ENCODE data around the gene STON2.
A peak's percentile ranks its signal among the peaks of the same experiment; 100 is the strongest.

Gene STON2

DNA sequence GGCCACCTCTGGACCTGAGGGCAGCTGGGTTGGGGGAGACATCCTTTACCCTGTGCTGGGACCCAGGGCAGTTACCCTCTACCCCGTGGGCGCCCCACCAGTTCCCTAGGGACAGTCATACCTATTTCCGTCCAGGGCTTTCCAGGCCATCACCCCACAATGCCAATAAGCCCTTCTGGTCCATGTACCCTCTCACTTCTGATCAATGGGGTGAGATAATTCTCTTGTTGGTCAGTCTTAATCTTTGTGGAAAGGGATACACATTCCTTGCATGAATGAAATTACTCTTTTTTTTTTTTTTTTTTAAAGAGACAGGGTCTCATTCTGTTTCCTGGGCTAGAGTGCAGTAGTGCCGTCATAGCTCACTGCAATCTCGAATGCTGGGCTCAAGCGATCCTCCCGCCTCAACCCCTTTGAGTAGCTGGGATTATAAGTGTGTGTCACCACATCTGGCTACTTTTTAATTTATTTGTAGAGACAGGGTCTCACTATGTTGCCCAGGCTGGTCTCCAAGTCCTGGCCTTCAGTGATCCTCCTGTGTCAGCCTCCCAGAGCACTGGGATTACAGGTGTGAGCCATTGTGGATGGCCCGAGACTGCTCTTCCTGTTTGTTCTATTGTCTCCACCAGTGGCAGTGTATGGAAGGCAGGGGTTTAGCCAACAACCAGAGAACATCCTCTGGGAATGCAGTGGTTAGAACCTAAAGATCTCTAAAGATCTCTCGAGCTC, 46.3 kb upstream of the STON2 start:
- Histone ChIP-seq H4K8ac (ENCODE audit: low read depth, low read length) (no peak overlapping the region), H3K4me1 (ENCODE audit: control insufficient read depth in 2 of 2, insufficient read depth in 1 of 2, low read depth in 1 of 2, low read length in 2 of 2) (peaks cover 10 to 14% of the 10 kb centered on the region in 2 donors), H3K18ac (ENCODE audit: low read length) (no peak overlapping the region), H3K9me3 (replicated peaks in 1 of 2; ENCODE audit: control insufficient read depth in 2 of 2, insufficient read depth in 1 of 2, low read depth in 1 of 2, low read length in 2 of 2) (peaks cover 2 to 3% of the 10 kb centered on the region in 2 donors), H2BK15ac (ENCODE audit: low read length) (no peak overlapping the region), H3K4ac (ENCODE audit: low read length) (no peak overlapping the region), H2AFZ (ENCODE audit: low read length) (no peak overlapping the region), H3K4me2 (ENCODE audit: insufficient read depth, low read length, poor library complexity, severe bottlenecking) (no peak overlapping the region), H3K36me3 (replicated peaks in 1 of 2; ENCODE audit: control insufficient read depth in 2 of 2, insufficient read depth in 2 of 2, low read length in 2 of 2) (no peaks in the 10 kb centered on the region), H2BK120ac (ENCODE audit: low read depth, low read length) (no peak overlapping the region), H3K23ac (ENCODE audit: low read depth, low read length, poor library complexity) (no peak overlapping the region), H3K4me3 (ENCODE audit: low read length in 2 of 2) (no peak overlapping the region), H4K91ac (ENCODE audit: low read depth, low read length, poor library complexity) (no peak overlapping the region), H3K14ac (ENCODE audit: low read length) (no peak overlapping the region), H2BK5ac (ENCODE audit: low read length) (no peak overlapping the region), H3K27ac (replicated peaks; ENCODE audit: low read length) (no peak overlapping the region), H3K27me3 (ENCODE audit: control insufficient read depth in 3 of 3, insufficient read depth in 3 of 3, low read depth in 1 of 3, low read length in 3 of 3) (no peaks in the 10 kb centered on the region), H2AK5ac (ENCODE audit: low read depth, low read length) (no peak overlapping the region), H3K9ac (ENCODE audit: low read depth, low read length, poor library complexity) (no peak overlapping the region), H3K79me1 (ENCODE audit: low read depth, low read length) (no peaks in the 10 kb centered on the region), H2BK12ac (ENCODE audit: low read length) (no peak overlapping the region)
- WGBS, 2 donors (ENCODE audit: extremely low coverage in 2 of 2, insufficient read length in 2 of 2, insufficient replicate concordance in 1 of 2) = no CpG with 5 or more reads among the region's 9 CpGs
- no peak for DNase-seq (ENCODE audit: low spot score)

- peaks cover 2 to 6% of the 10 kb centered on the region in 2 donors for H3K9me3 ChIP-seq (replicated peaks in 1 of 2; ENCODE audit: control insufficient read depth in 2 of 2, insufficient read depth in 1 of 2, low read depth in 1 of 2, low read length in 2 of 2)
- no peak overlapping the region for H3K4me2 ChIP-seq (ENCODE audit: insufficient read depth, low read length, poor library complexity, severe bottlenecking)
- H3K4me1 ChIP-seq (ENCODE audit: control insufficient read depth in 2 of 2, insufficient read depth in 1 of 2, low read depth in 1 of 2, low read length in 2 of 2) = peaks cover 0 to 2% of the 10 kb centered on the region in 2 donors
- no peaks in the 10 kb centered on the region for H3K79me1 ChIP-seq (ENCODE audit: low read depth, low read length)
- no peak overlapping the region for H3K23ac ChIP-seq (ENCODE audit: low read depth, low read length, poor library complexity)
- no peak overlapping the region for H3K18ac ChIP-seq (ENCODE audit: low read length)
- no peak overlapping the region for H4K8ac ChIP-seq (ENCODE audit: low read depth, low read length)
- no peak overlapping the region for H2AK5ac ChIP-seq (ENCODE audit: low read depth, low read length)
- no peak overlapping the region for H2BK12ac ChIP-seq (ENCODE audit: low read length)
- H4K91ac ChIP-seq (ENCODE audit: low read depth, low read length, poor library complexity) = no peak overlapping the region
- no peaks in the 10 kb centered on the region for H3K36me3 ChIP-seq (replicated peaks in 1 of 2; ENCODE audit: control insufficient read depth in 2 of 2, insufficient read depth in 2 of 2, low read length in 2 of 2)
- H3K27me3 ChIP-seq (ENCODE audit: control insufficient read depth in 3 of 3, insufficient read depth in 3 of 3, low read depth in 1 of 3, low read length in 3 of 3) = peaks cover 0 to 9% (median 0%) of the 10 kb centered on the region in 3 experiments
- H3K4ac ChIP-seq (ENCODE audit: low read length) = no peak overlapping the region
- no peak overlapping the region for H2BK15ac ChIP-seq (ENCODE audit: low read length)
- H3K9ac ChIP-seq (ENCODE audit: low read depth, low read length, poor library complexity) = no peak overlapping the region
- H2BK120ac ChIP-seq (ENCODE audit: low read depth, low read length) = no peak overlapping the region
- H3K27ac ChIP-seq (replicated peaks; ENCODE audit: low read length) = no peak overlapping the region
- no peak overlapping the region for H3K4me3 ChIP-seq (ENCODE audit: low read length in 2 of 2)
- H2BK5ac ChIP-seq (ENCODE audit: low read length) = no peak overlapping the region
- WGBS, 2 donors (ENCODE audit: extremely low coverage in 2 of 2, insufficient read length in 2 of 2, insufficient replicate concordance in 1 of 2) = no CpG with 5 or more reads among the region's 5 CpGs
- DNase-seq (ENCODE audit: low spot score) = no peak
- no peak overlapping the region for H2AFZ ChIP-seq (ENCODE audit: low read length)
- no peak overlapping the region for H3K14ac ChIP-seq (ENCODE audit: low read length)
These were observed 41.6 kb upstream of the STON2 start for GRCh38 chr14:81441626-81442134.

DNA sequence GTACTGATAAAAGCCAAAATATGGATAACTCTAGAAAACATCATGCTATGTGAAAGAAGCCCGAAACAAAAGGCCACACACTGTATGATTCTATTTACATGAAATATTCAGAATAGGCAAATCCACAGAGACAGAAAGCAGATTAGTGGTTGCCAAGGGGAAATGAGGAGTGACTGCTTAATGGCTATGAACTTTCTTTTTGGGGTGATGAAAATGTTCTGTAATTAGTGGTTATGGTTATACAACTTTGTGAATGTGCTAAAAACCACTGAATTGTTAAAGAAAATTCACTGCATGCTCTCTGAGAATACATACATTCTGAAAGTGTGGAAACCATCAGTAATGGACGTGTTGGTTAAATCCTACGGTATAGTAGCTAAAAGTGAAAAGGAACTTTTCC, 39.9 kb upstream of the STON2 start:
- Histone ChIP-seq H3K4ac (ENCODE audit: low read length) (no peak overlapping the region), H3K79me1 (ENCODE audit: low read depth, low read length) (no peaks in the 10 kb centered on the region), H4K8ac (ENCODE audit: low read depth, low read length) (no peak overlapping the region), H2AFZ (ENCODE audit: low read length) (no peak overlapping the region), H3K36me3 (replicated peaks in 1 of 2; ENCODE audit: control insufficient read depth in 2 of 2, insufficient read depth in 2 of 2, low read length in 2 of 2) (no peaks in the 10 kb centered on the region), H3K4me3 (ENCODE audit: low read length in 2 of 2) (no peak overlapping the region), H2BK12ac (ENCODE audit: low read length) (no peak overlapping the region), H3K27ac (replicated peaks; ENCODE audit: low read length) (no peak overlapping the region), H3K23ac (ENCODE audit: low read depth, low read length, poor library complexity) (no peak overlapping the region), H2BK5ac (ENCODE audit: low read length) (no peak overlapping the region), H3K4me2 (ENCODE audit: insufficient read depth, low read length, poor library complexity, severe bottlenecking) (no peak overlapping the region), H3K18ac (ENCODE audit: low read length) (no peak overlapping the region), H3K14ac (ENCODE audit: low read length) (no peak overlapping the region), H2BK120ac (ENCODE audit: low read depth, low read length) (no peak overlapping the region), H4K91ac (ENCODE audit: low read depth, low read length, poor library complexity) (no peak overlapping the region), H2AK5ac (ENCODE audit: low read depth, low read length) (no peak overlapping the region), H2BK15ac (ENCODE audit: low read length) (no peak overlapping the region), H3K4me1 (ENCODE audit: control insufficient read depth in 2 of 2, insufficient read depth in 1 of 2, low read depth in 1 of 2, low read length in 2 of 2) (peaks cover 0 to 2% of the 10 kb centered on the region in 2 donors), H3K9me3 (replicated peaks in 1 of 2; ENCODE audit: control insufficient read depth in 2 of 2, insufficient read depth in 1 of 2, low read depth in 1 of 2, low read length in 2 of 2) (peaks cover 2 to 6% of the 10 kb centered on the region in 2 donors), H3K27me3 (ENCODE audit: control insufficient read depth in 3 of 3, insufficient read depth in 3 of 3, low read depth in 1 of 3, low read length in 3 of 3) (peaks cover 0 to 11% (median 0%) of the 10 kb centered on the region in 3 experiments), H3K9ac (ENCODE audit: low read depth, low read length, poor library complexity) (no peak overlapping the region)
- DNase-seq (ENCODE audit: low spot score) = no peak
- WGBS, 2 donors (ENCODE audit: extremely low coverage in 2 of 2, insufficient read length in 2 of 2, insufficient replicate concordance in 1 of 2) = no CpG with 5 or more reads among the region's 3 CpGs

GRCh38 chr14:81437244-81437643, 37.1 kb upstream of the STON2 start:
- H3K9ac ChIP-seq (ENCODE audit: low read depth, low read length, poor library complexity) = no peak overlapping the region
- no peak overlapping the region for H3K23ac ChIP-seq (ENCODE audit: low read depth, low read length, poor library complexity)
- no peak overlapping the region for H2BK5ac ChIP-seq (ENCODE audit: low read length)
- no peak overlapping the region for H3K4ac ChIP-seq (ENCODE audit: low read length)
- H3K27me3 ChIP-seq (ENCODE audit: control insufficient read depth in 3 of 3, insufficient read depth in 3 of 3, low read depth in 1 of 3, low read length in 3 of 3) = peaks cover 0 to 11% (median 0%) of the 10 kb centered on the region in 3 experiments
- H3K36me3 ChIP-seq (replicated peaks in 1 of 2; ENCODE audit: control insufficient read depth in 2 of 2, insufficient read depth in 2 of 2, low read length in 2 of 2) = peaks cover 0 to 12% of the 10 kb centered on the region in 2 donors
- no peak overlapping the region for H3K27ac ChIP-seq (replicated peaks; ENCODE audit: low read length)
- H2BK120ac ChIP-seq (ENCODE audit: low read depth, low read length) = no peak overlapping the region
- no peak overlapping the region for H3K14ac ChIP-seq (ENCODE audit: low read length)
- H3K4me3 ChIP-seq (ENCODE audit: low read length in 2 of 2) = peak overlapping the region in 1 of 2 donors; percentile 87
- H4K8ac ChIP-seq (ENCODE audit: low read depth, low read length) = no peak overlapping the region
- H2AK5ac ChIP-seq (ENCODE audit: low read depth, low read length) = no peak overlapping the region
- no peaks in the 10 kb centered on the region for H3K79me1 ChIP-seq (ENCODE audit: low read depth, low read length)
- peaks cover 0 to 3% of the 10 kb centered on the region in 2 donors for H3K9me3 ChIP-seq (replicated peaks in 1 of 2; ENCODE audit: control insufficient read depth in 2 of 2, insufficient read depth in 1 of 2, low read depth in 1 of 2, low read length in 2 of 2)
- H2AFZ ChIP-seq (ENCODE audit: low read length) = no peak overlapping the region
- WGBS, 2 donors (ENCODE audit: extremely low coverage in 2 of 2, insufficient read length in 2 of 2, insufficient replicate concordance in 1 of 2) = no CpG with 5 or more reads among the region's 4 CpGs
- no peak overlapping the region for H2BK15ac ChIP-seq (ENCODE audit: low read length)
- no peak overlapping the region for H4K91ac ChIP-seq (ENCODE audit: low read depth, low read length, poor library complexity)
- DNase-seq (ENCODE audit: low spot score) = no peak
- no peak overlapping the region for H3K4me2 ChIP-seq (ENCODE audit: insufficient read depth, low read length, poor library complexity, severe bottlenecking)
- no peak overlapping the region for H3K18ac ChIP-seq (ENCODE audit: low read length)
- peaks cover 7 to 9% of the 10 kb centered on the region in 2 donors for H3K4me1 ChIP-seq (ENCODE audit: control insufficient read depth in 2 of 2, insufficient read depth in 1 of 2, low read depth in 1 of 2, low read length in 2 of 2)
- no peak overlapping the region for H2BK12ac ChIP-seq (ENCODE audit: low read length)
